Measurements from ENCODE around the gene DYNC2H1.

- no peak for TF ChIP-seq CTCF (IDR thresholded peaks at IDR 0.05)
- no peak for TF ChIP-seq REST (IDR thresholded peaks at IDR 0.05; ENCODE audit: insufficient read depth in 1 of 2, low read depth in 2 of 2, low read length in 1 of 2)
These were observed 207.9 kb downstream of the DYNC2H1 start for GRCh38 chr11:103317118-103317517.

Measured in Panc1 (cell line).